ENCODE results near the gene ZNF331. TPM values are rescaled to one million over a fixed set of nuclear protein-coding genes. Genes with fewer than 3 reads are reported as not detected.
A peak's percentile ranks its signal among the peaks of the same experiment; 100 is the strongest.
"Not testable (repeated sequence)": the region's sequence is repeated elsewhere in the genome, so short reads cannot be mapped to it uniquely, and the experiment has no call there.

Gene ZNF331
- total RNA-seq, 1 donor from 2014 or later, result 10.1 TPM

DNA sequence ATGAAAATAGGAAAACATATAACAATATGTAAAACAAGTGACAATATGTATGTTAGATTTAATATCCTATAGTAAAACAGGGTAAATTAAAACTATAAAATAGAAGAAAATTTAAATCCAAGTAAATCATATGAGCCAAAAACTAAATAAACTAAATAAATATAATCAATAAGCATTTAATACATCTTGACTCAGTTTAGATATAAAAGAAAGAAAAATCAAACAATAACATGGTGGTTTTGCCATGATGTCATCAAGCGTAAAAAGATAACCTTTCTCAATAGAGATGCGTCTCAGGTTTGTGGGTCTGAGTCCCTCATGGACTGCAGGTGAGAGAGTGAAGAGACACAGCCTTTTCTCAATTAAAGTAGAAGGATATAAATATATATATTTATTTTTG, 26.6 kb upstream of the ZNF331 start:
- Histone ChIP-seq H3K4me1 (no peaks in the 10 kb centered on the region), H3K36me3 (no peaks in the 10 kb centered on the region), H3K27ac (replicated peaks) (no peak overlapping the region), H3K4me3 (no peak overlapping the region), H3K9me3 (replicated peaks) (no peaks in the 10 kb centered on the region), H3K27me3 (ENCODE audit: low read depth) (peaks cover 24% of the 10 kb centered on the region)
- TF ChIP-seq, protein P1, sequence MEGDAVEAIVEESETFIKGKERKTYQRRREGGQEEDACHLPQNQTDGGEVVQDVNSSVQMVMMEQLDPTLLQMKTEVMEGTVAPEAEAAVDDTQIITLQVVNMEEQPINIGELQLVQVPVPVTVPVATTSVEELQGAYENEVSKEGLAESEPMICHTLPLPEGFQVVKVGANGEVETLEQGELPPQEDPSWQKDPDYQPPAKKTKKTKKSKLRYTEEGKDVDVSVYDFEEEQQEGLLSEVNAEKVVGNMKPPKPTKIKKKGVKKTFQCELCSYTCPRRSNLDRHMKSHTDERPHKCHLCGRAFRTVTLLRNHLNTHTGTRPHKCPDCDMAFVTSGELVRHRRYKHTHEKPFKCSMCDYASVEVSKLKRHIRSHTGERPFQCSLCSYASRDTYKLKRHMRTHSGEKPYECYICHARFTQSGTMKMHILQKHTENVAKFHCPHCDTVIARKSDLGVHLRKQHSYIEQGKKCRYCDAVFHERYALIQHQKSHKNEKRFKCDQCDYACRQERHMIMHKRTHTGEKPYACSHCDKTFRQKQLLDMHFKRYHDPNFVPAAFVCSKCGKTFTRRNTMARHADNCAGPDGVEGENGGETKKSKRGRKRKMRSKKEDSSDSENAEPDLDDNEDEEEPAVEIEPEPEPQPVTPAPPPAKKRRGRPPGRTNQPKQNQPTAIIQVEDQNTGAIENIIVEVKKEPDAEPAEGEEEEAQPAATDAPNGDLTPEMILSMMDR (IDR thresholded peaks at IDR 0.05; ENCODE audit: borderline replicate concordance), result no peak
- no peak for DNase-seq
- intact Hi-C loops (cut with micrococcal nuclease), result no loop called here

DNA sequence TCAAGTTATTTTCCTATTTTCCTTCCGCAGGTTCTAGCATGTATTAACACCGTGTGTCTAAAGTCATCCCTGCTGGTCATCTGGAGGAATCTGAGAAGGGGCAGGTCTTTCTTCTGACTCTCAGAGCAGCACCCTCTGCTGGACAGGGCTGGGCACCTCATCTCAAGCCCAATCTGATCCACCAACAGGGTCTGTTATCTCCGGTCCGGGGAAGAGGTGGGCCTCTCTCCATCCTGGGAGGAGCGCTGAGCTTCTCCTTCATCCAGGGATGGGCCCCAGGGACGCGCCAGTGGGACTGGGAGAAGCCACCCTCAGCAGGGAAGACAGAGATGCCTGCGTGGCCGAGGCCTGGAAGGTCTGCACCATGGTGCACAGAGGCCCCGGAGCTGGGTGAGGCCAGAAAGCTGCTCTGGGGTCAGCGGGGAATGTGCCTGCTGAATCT, 26.0 kb upstream of the ZNF331 start:
- H3K4me1 ChIP-seq, result no peaks in the 10 kb centered on the region
- H3K27me3 ChIP-seq (ENCODE audit: low read depth), result peaks cover 18% of the 10 kb centered on the region
- intact Hi-C loops (cut with micrococcal nuclease), result no loop called here
- H3K27ac ChIP-seq (replicated peaks), result no peak overlapping the region
- no peaks in the 10 kb centered on the region for H3K36me3 ChIP-seq
- TF ChIP-seq, protein P1 (IDR thresholded peaks at IDR 0.05; ENCODE audit: borderline replicate concordance), result peak; percentile 82
- no peaks in the 10 kb centered on the region for H3K9me3 ChIP-seq (replicated peaks)
- DNase-seq, result peak; percentile 40
- H3K4me3 ChIP-seq, result no peak overlapping the region

- H3K9me3 ChIP-seq (replicated peaks); H3K27ac ChIP-seq (replicated peaks); H3K4me3 ChIP-seq; intact Hi-C loops (cut with micrococcal nuclease); DNase-seq; H3K36me3 ChIP-seq; H3K27me3 ChIP-seq (ENCODE audit: low read depth): not testable (repeated sequence)
- peaks cover 11% of the 10 kb centered on the region for H3K4me1 ChIP-seq
Measured at GRCh38 chr19:53515047-53515446, 22.9 kb upstream of the ZNF331 start.

GRCh38 chr19:53517114-53517741, 20.7 kb upstream of the ZNF331 start:
- Histone ChIP-seq H3K27me3 (ENCODE audit: low read depth) (no peaks in the 10 kb centered on the region), H3K36me3 (no peaks in the 10 kb centered on the region), H3K27ac (replicated peaks) (no peak overlapping the region), H3K4me3 (no peak overlapping the region), H3K4me1 (peaks cover 24% of the 10 kb centered on the region), H3K9me3 (replicated peaks) (no peaks in the 10 kb centered on the region)
- no peak for DNase-seq
- TF ChIP-seq, protein P1 (IDR thresholded peaks at IDR 0.05; ENCODE audit: borderline replicate concordance), result no peak
- intact Hi-C loops (cut with micrococcal nuclease), result no loop called here

GRCh38 chr19:53518121-53518520, 19.8 kb upstream of the ZNF331 start:
- Histone ChIP-seq H3K9me3 (replicated peaks) (no peaks in the 10 kb centered on the region), H3K4me1 (peaks cover 24% of the 10 kb centered on the region), H3K27me3 (ENCODE audit: low read depth) (no peaks in the 10 kb centered on the region), H3K27ac (replicated peaks) (peak overlapping the region; percentile 95), H3K36me3 (no peaks in the 10 kb centered on the region), H3K4me3 (no peak overlapping the region)
- intact Hi-C loops (cut with micrococcal nuclease), result no loop called here
- no peak for DNase-seq
- TF ChIP-seq, protein P1 (IDR thresholded peaks at IDR 0.05; ENCODE audit: borderline replicate concordance), result no peak

- Histone ChIP-seq H3K36me3 (no peaks in the 10 kb centered on the region), H3K27me3 (ENCODE audit: low read depth) (no peaks in the 10 kb centered on the region), H3K4me3 (no peak overlapping the region), H3K27ac (replicated peaks) (peak overlapping the region; percentile 95), H3K4me1 (peaks cover 24% of the 10 kb centered on the region), H3K9me3 (replicated peaks) (no peaks in the 10 kb centered on the region)
- TF ChIP-seq, protein P1 (IDR thresholded peaks at IDR 0.05; ENCODE audit: borderline replicate concordance), result no peak
- no peak for DNase-seq
- intact Hi-C loops (cut with micrococcal nuclease), result no loop called here
Measured at GRCh38 chr19:53518716-53519115, 19.2 kb upstream of the ZNF331 start.

All from left ventricle myocardium inferior (tissue), 1 donor.